Aorta (tissue), 5 donors: Measurements from ENCODE around the gene SPOPL. TPM values are rescaled to one million over a fixed set of nuclear protein-coding genes. Genes with fewer than 3 reads are reported as not detected.

Experiments
- ATAC-seq: fragments of 200-7000 bp; cut with Tn5 transposase; one replicate; pipeline ENCODE4 v1.9.1; 2022; ENCODE audit warnings: moderate library complexity; ENCODE audit not compliant: low FRiP score
- DNase-seq, 2 donors: peaks; one replicate each; pipeline ENCODE4 v3.0.0-alpha.2; 2020
- H3K27ac ChIP-seq, 2 donors: one replicate each; pipeline ENCODE4 v1.5.1; 2013; ENCODE audit warnings: low read length in 2 of 2, mild to moderate bottlenecking in 2 of 2, moderate library complexity in 2 of 2, control low read depth in 1 of 2, inconsistent platforms in 1 of 2, low read depth in 1 of 2
- H3K27me3 ChIP-seq, 2 donors: one replicate each; pipeline ENCODE4 v1.6.1; 2013; ENCODE audit warnings: control low read depth in 1 of 2, low read length in 1 of 2, mild to moderate bottlenecking in 1 of 2, moderate library complexity in 1 of 2; ENCODE audit not compliant: insufficient read depth in 2 of 2, control insufficient read depth in 1 of 2
- H3K36me3 ChIP-seq, 2 donors: one replicate each; pipeline ENCODE4 v1.6.1; 2013; ENCODE audit warnings: control low read depth in 1 of 2, low read length in 1 of 2, mild to moderate bottlenecking in 1 of 2; ENCODE audit not compliant: insufficient read depth in 2 of 2, control insufficient read depth in 1 of 2
- H3K4me1 ChIP-seq, 2 donors: one replicate each; pipeline ENCODE4 v1.6.1; 2013; ENCODE audit warnings: low read length in 2 of 2, control low read depth in 1 of 2, mild to moderate bottlenecking in 1 of 2, moderate library complexity in 1 of 2; ENCODE audit not compliant: insufficient read depth in 2 of 2, control insufficient read depth in 1 of 2
- H3K4me3 ChIP-seq, 2 donors: one replicate each; pipeline ENCODE4 v1.5.1; 2013; ENCODE audit warnings: low read length in 2 of 2, control low read depth in 1 of 2, mild to moderate bottlenecking in 1 of 2
- H3K9me3 ChIP-seq: one replicate; pipeline ENCODE4 v1.6.1; 2013; ENCODE audit warnings: mild to moderate bottlenecking, low read length; ENCODE audit not compliant: control insufficient read depth
- WGBS, 2 donors: extraction: QIAGEN DNeasy Blood & Tissue Kit; methylation state at CpG; one replicate each; pipeline ENCODE4 v1.1.7; 2013; 5-methylcytosine and 5-hydroxymethylcytosine counted together
- intact Hi-C, 2 donors: fragments of 100-400 bp; cut with DNase I; formaldehyde crosslinking; loops; one replicate each; pipeline versions ENCODE4 v1.14.2 to v1.15.0; 2022
- polyA plus RNA-seq, 2 donors: library from polyadenylated mRNA; stranded (reverse); fragments of 200-250 nt; gene quantifications; one replicate each; pipeline ENCODE4 v1.2.3, GENCODE V29; 2013
- total RNA-seq, 2 donors: library from RNA; stranded (reverse); fragmentation: NEBNext Ultra II Directional; extraction: Animal tissue kit (Norgen Biotek cat#: 25700); gene quantifications; one replicate each; pipeline ENCODE4 v1.2.1, GENCODE V29; 2021
- donor health status: healthy with polysubstance abuse.
- donor health status: Bipolar disorder and iron deficiency.
- donor health status: DM: no; HTN: no; CAD: no.
- donor health status: DM: no; HTN: no; CAD: no.
- donor health status: DM: yes; HTN: yes; CAD: no.

The SPOPL gene
- total and polyA plus RNA-seq, 4 donors = 9.1 to 39.9 (median 31.8) TPM

- Histone ChIP-seq H3K9me3 (no peaks in the 10 kb centered on the region), H3K36me3 (no peaks in the 10 kb centered on the region), H3K27me3 (no peaks in the 10 kb centered on the region), H3K27ac (no peak overlapping the region), H3K4me1 (peaks cover 0 to 1% of the 10 kb centered on the region in 2 donors), H3K4me3 (no peak overlapping the region)
- DNase-seq = no peak
- intact Hi-C loops = no loop called here
- WGBS, 2 donors = 90 to 91% methylated on average over 4 of the region's 4 CpGs
- no peak for ATAC-seq
Observed at GRCh38 chr2:138550172-138550571, 48.6 kb downstream of the SPOPL start.

DNA sequence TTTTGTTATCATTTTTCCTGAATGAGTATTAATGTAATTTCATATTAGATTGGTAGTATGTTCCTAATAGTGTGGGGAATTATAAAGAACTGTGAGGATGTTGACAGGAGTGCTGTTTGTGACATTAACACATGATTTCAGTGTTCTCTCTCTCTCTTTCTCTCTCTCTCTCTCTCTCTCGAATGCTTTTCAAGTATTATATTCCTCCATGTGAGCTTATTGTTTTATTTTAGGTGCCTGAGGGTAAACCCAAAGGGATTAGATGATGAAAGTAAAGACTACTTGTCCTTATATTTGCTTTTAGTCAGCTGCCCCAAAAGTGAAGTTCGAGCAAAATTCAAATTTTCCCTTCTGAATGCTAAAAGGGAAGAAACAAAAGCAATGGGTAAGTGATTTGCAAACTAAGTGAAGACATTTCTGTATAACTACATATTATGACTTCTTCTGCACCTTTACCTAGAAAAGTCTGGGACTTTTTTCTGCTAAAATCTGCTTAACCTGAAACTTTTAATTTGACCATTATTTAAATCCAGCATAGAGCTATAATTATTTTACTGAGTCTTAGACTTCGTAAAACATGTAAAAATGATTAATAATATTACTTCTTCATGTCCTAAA lies 49.2 kb downstream of the SPOPL start:
- intact Hi-C loops = no loop called here
- H3K27me3 ChIP-seq = no peaks in the 10 kb centered on the region
- 63 to 76% methylated on average over 3 of the region's 3 CpGs for WGBS, 2 donors
- peaks cover 0 to 1% of the 10 kb centered on the region in 2 donors for H3K4me1 ChIP-seq
- ATAC-seq = no peak
- H3K36me3 ChIP-seq = no peaks in the 10 kb centered on the region
- no peak for DNase-seq
- no peak overlapping the region for H3K4me3 ChIP-seq
- no peaks in the 10 kb centered on the region for H3K9me3 ChIP-seq
- H3K27ac ChIP-seq = no peak overlapping the region

- Histone ChIP-seq H3K9me3 (no peaks in the 10 kb centered on the region), H3K36me3 (no peaks in the 10 kb centered on the region), H3K4me3 (no peak overlapping the region), H3K27ac (no peak overlapping the region), H3K4me1 (no peaks in the 10 kb centered on the region), H3K27me3 (no peaks in the 10 kb centered on the region)
- DNase-seq (no peak), ATAC-seq (no peak)
- 98% methylated on average over 3 of the region's 3 CpGs for WGBS, 2 donors
- intact Hi-C loops = no loop called here
Observed at GRCh38 chr2:138554123-138554522, 52.6 kb downstream of the SPOPL start.

DNA sequence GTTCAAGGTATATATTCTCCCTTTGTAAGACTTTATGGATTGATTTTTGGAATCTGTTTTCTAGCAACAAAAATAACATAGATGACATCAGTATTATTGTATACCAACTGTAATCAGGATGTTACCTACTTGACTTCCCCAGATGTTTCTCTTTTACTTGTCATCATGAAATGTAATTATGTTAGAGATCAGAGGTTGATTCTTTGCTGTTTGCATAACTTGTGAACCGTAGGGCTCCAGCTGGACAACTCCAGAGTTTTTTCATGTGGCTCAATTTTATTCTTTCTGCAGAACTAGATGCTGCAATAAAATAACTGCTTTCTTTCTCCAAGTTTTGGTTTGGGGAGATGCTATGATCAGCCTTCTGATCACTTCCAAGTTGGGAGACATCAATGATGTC lies 58.1 kb downstream of the SPOPL start:
- no peaks in the 10 kb centered on the region for H3K36me3 ChIP-seq
- no peak for ATAC-seq
- WGBS, 2 donors = 76% methylated on average over 1 of the region's 1 CpG

GRCh38 chr2:138564586-138565229 lies 63.1 kb downstream of the SPOPL start:
- Histone ChIP-seq H3K9me3 (no peaks in the 10 kb centered on the region), H3K27ac (no peak overlapping the region), H3K4me1 (no peaks in the 10 kb centered on the region), H3K36me3 (peaks cover 0 to 2% of the 10 kb centered on the region in 2 donors), H3K27me3 (no peaks in the 10 kb centered on the region), H3K4me3 (no peak overlapping the region)
- intact Hi-C loops = no loop called here
- WGBS, 2 donors = 74 to 94% methylated on average over 5 of the region's 5 CpGs
- DNase-seq (no peak), ATAC-seq (no peak)

More for the DNA sequence above, 58.1 kb downstream of the SPOPL start:
- H3K9me3 ChIP-seq = no peaks in the 10 kb centered on the region
- H3K4me1 ChIP-seq = no peaks in the 10 kb centered on the region
- H3K4me3 ChIP-seq = no peak overlapping the region
- no peak overlapping the region for H3K27ac ChIP-seq
- intact Hi-C loops = no loop called here
- no peaks in the 10 kb centered on the region for H3K27me3 ChIP-seq
- DNase-seq = no peak

DNA sequence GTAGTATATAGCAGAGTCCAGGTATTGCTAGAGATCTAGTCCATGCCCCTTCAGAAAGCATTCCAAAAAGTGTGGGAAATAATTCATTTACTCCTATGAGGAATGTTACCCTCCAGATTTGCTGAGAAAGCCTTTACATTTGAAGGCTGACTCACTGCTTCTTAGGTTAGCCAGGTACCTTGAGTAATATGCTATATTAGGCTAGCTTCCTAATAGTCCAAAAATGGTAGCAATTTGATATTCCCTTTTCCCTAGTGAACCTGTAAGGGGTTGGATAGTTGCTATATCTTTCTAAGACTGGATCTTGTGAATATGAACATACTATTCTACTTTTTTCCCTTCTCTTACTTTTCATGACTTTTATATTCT lies 63.6 kb downstream of the SPOPL start:
- no peaks in the 10 kb centered on the region for H3K4me1 ChIP-seq
- no peak overlapping the region for H3K27ac ChIP-seq
- intact Hi-C loops = no loop called here
- no peak overlapping the region for H3K4me3 ChIP-seq
- H3K36me3 ChIP-seq = peaks cover under 1 to 2% of the 10 kb centered on the region in 2 donors
- no peaks in the 10 kb centered on the region for H3K9me3 ChIP-seq
- no peak for ATAC-seq
- H3K27me3 ChIP-seq = no peaks in the 10 kb centered on the region
- DNase-seq = no peak

DNA sequence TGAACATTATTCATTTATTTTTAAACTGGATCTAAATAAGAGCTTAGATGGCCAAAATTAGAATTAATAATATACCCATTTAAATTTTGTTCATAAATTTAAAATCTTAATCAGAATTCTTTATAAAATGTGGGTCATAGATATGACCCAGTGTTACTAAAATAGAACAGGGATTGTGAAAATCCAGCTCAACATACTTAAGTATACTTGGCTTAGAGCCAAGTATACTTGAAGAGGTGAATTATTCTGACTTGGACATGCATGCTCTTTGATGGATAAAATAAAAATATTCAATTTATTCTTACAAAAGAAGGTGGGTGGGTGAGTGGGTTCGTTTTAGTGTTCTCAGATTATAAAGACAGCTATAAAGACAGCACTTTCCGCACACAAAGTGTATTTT lies 70.7 kb downstream of the SPOPL start:
- Histone ChIP-seq H3K4me1 (no peaks in the 10 kb centered on the region), H3K9me3 (no peaks in the 10 kb centered on the region), H3K4me3 (no peak overlapping the region), H3K27ac (no peak overlapping the region), H3K27me3 (no peaks in the 10 kb centered on the region), H3K36me3 (peaks cover 2 to 3% of the 10 kb centered on the region in 2 donors)
- WGBS, 2 donors = 84 to 90% methylated on average over 2 of the region's 2 CpGs
- DNase-seq = no peak
- ATAC-seq = no peak
- intact Hi-C loops = no loop called here

- 89 to 95% methylated on average over 2 of the region's 2 CpGs for WGBS, 2 donors
Observed at GRCh38 chr2:138577066-138577465, 75.5 kb downstream of the SPOPL start.

GRCh38 chr2:138579556-138579955 lies 78.0 kb downstream of the SPOPL start:
- H3K4me3 ChIP-seq = no peak overlapping the region
- H3K36me3 ChIP-seq = peaks cover 2% of the 10 kb centered on the region in 2 donors
- ATAC-seq (no peak), DNase-seq (no peak)
- intact Hi-C loops = no loop called here
- H3K4me1 ChIP-seq = no peaks in the 10 kb centered on the region
- no peak overlapping the region for H3K27ac ChIP-seq
- WGBS, 2 donors = 97 to 98% methylated on average over 3 of the region's 3 CpGs
- no peaks in the 10 kb centered on the region for H3K9me3 ChIP-seq
- H3K27me3 ChIP-seq = no peaks in the 10 kb centered on the region

More at GRCh38 chr2:138577066-138577465, 75.5 kb downstream of the SPOPL start:
- no peaks in the 10 kb centered on the region for H3K27me3 ChIP-seq
- DNase-seq (no peak), ATAC-seq (no peak)
- no peak overlapping the region for H3K27ac ChIP-seq
- H3K9me3 ChIP-seq = no peaks in the 10 kb centered on the region
- no peak overlapping the region for H3K4me3 ChIP-seq
- intact Hi-C loops = no loop called here
- no peaks in the 10 kb centered on the region for H3K4me1 ChIP-seq
- H3K36me3 ChIP-seq = peaks cover 0 to 2% of the 10 kb centered on the region in 2 donors
